Activated CD4-positive, alpha-beta T cell treated with anti-CD3 and anti-CD28 coated beads, Interleukin-2, Interleukin-4, amounts not matched to agents 100 ng/mL and 50 ng/mL, durations not matched to agents 16 hours and 8 hours (primary cell): ENCODE data around the gene F11.
A peak's percentile ranks its signal among the peaks of the same experiment; 100 is the strongest.
"Not testable (repeated sequence)": the region's sequence is repeated elsewhere in the genome, so short reads cannot be mapped to it uniquely, and the experiment has no call there.

ENCODE experiments used
- DNase-seq: peaks from one replicate; pipeline ENCODE4 v3.0.0-alpha.2; 2020; ENCODE audit warnings: low spot score

F11 gene

DNA sequence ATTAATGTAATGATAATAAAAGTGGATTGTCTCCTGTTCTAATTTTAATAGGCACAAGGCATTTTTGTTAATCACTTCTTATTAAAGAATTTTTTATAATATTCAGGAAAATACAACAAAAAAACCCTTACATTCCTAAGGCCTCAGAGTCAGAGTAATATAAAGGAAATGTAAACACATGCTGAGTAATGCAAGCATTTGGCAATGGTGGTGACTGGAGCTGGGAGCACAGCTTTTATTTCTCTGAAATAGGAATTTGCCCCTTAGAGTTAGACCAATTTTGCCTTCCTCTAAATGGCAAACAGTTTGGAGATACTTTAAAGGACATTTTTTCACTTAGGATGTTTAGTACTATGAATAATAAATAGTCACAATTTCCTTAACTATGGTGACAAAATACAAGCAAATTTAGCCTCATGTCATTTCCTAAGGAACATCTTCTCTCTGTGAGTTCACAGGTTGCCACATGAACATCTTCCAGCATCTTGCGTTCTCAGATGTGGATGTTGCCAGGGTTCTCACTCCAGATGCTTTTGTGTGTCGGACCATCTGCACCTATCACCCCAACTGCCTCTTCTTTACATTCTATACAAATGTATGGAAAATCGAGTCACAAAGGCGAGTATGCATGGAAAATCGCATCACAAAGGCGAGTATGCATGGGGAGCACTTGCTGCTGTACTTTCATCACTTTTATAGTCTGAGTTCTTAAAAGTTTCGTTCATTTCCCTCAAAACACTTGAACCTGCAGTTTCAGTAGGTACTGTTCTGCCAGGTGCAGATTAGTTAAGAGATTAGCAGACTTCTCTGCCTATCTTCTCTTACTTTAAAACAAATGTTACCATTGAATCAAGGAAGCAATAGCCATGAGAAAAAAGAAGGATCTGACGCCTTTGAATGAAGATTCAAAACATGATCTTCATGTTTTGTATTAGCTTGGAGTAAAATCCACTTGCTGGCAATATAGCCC lies 15.9 kb upstream of the F11 start:
- no peak for DNase-seq

DNA sequence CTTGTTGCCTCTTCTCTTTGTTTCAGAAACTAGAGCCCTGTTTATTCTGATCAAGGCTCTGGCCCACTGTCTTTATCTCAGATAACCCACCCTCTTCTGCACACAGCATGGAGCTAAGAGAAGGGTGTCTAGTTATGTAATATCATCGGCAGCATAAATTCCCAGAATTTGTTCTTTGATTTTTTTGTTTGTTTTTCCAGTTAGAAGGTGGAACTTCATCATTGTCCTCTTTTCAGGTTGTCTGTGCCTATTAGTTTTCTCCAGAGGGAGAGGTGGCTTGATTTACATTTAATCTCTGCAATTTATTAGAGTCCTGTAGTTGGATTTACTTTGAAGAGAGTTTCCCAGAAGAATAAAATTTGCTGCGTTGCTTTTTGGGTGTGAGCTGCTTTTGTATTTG lies 15.2 kb upstream of the F11 start:
- DNase-seq: no peak

GRCh38 chr4:186255122-186255521 lies 10.9 kb upstream of the F11 start:
- no peak for DNase-seq

- no peak for DNase-seq
Observed at GRCh38 chr4:186258216-186258811, 7.7 kb upstream of the F11 start.

DNA sequence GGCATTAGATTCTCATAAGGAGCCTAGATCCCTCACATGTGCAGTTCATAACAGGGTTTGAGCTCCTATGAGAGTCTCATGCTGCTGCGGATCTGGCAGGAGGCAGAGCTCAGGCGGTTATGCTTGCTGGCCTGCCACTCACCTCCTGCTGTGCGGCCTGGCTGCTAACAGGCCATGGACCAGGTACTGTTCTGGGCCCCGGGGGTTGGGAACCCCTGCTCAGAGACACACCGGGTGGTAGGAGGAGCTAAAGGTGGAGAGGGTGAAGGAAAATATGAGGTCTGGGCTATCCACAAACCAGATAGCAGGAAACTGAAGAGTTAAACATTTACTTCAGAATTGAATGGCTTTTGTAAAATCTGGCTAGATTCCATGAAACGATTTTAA lies 5.9 kb upstream of the F11 start:
- no peak for DNase-seq

DNA sequence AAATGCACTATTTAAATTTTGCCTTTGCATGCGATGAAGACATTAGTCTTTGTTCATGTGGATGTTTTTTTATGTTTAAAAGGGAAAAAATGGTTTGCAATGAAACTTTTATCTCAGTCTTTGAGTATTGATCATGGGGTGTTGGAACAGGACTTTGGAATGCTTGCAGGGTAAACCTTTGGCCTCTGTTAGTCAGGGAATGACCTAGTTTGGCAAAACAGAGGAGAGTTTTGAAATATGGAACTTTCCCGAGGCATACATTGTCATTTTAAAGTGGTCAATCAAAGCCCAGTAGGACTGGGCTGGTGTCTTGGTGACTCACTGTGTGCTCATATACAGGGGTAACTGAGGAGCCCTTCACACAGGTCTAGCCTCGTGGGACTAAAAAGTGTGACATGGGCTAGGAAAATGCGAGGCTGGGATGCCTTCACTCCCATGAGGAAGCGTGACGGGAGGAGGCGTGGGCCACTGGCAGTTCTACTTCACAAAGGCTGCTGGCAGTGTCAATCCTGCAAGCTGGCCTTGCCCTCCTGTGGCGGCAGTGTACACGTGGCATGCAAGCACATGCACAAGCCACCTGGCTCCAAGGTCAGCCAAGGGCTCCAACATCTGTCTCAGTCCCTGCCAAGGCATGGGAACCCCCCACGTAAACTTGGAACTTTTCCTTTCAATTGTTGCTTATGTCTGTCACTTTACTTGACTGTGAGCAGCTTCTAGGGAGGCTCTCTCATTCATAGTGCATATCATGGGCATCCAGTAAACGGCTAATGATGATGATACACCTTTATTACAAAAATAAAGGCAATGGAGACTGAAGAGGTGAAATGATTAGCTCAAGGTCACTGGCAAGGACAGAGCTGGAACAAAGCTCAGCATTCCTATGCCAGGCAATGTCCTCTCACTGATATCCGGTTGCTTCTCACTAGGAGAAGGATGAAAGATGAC lies 5.2 kb upstream of the F11 start:
- DNase-seq: no peak

- DNase-seq: no peak
Observed at GRCh38 chr4:186264660-186265059, 1.3 kb upstream of the F11 start.

DNA sequence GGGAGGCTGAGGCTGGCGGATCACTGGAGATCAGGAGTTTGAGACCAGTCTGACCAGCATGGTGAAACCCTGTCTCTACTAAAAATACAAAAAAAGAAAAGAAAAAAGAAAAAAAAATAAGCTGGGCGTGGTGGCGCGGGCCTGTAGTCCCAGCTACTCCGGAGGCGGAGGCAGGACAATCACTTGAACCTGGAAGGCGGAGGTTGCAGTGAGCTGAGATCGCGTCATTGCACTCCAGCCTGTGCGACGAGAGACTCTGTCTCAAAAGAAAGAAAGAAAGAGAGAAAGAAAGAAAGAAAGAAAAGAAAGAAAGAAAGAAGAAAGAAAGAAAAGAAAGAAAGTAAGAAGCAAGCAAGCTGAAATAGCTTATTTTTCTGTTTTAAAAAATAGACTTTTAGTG lies 739 bp upstream of the F11 start:
- DNase-seq: not testable (repeated sequence)

DNA sequence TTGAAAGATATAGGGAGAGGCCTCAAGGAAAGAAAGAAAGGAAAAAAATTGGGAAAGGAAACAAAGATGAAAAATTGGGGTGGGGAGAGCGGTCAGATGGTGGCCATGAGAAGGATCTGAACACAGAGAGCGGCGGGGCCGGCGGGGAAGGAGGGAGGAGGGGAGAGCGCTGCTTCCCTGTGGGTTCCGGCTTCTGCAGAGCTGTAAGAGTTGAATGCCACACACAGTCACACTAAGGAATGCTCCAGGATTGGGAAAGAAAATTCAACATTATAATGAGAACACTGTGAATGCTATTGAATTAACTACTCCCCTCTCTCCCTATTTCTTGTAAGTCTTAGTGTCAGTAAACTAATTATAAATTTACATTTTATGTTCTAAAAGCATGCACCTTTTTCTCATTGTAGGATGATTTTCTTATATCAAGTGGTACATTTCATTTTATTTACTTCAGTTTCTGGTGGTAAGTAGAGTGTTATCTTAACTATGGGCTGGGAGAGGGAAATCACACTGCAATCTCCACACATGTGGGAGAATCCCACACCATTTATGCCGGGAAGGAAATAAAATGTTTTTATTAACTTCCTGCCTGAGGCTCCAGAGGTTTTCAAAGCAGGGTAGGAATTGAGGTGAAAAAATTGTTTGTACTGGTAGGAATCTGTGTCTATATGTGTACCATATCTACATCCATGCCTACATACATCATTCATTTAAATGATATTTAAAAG lies 904 bp downstream of the F11 start:
- DNase-seq: no peak

DNA sequence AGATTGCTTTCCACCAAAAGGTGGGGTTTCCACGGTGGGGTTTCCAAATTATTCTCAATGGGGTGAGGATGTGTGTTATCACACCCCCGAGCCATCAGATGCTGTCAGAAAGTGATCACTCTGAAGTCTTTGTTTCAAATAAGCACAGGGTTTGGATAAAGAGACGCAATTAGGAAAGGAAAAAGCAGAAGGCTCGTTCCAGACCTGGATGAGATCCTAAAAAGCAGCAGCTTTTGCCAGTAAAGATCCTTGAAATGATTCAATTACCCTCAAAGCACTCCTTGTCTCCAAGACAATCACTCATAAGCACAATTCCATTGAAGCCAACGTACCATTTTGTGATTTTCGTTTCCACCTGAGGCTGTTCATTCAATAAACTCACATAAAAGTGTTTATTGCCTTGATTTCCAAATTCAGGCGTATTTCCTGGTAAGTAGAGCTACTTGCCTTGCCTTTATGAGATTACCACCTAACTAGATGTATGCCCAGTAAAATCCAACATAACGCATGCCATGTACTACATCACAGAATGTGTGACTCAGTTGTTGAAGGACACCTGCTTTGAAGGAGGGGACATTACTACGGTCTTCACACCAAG lies 5.2 kb downstream of the F11 start:
- DNase-seq: no peak

GRCh38 chr4:186272699-186273391 lies 6.9 kb downstream of the F11 start:
- no peak for DNase-seq

DNA sequence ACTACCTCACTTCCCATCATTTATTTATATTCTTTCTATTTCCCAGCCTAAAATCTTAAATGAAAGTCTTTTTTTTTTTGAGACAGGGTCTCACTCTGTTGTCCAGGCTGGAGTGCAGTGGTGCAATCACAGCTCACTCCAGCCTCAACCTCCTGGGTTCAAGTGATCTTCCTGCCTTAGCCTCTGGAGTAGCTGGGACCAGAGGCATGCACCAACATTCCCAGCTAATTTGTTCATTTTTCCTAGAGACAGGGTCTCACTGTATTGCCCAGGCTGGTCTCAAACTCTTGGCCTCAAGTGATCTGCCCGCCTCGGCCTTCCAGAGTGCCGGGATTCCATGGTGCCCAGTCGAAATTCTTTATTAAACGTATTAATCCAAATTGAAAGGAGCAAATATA lies 7.4 kb downstream of the F11 start:
- not testable (repeated sequence) for DNase-seq

DNA sequence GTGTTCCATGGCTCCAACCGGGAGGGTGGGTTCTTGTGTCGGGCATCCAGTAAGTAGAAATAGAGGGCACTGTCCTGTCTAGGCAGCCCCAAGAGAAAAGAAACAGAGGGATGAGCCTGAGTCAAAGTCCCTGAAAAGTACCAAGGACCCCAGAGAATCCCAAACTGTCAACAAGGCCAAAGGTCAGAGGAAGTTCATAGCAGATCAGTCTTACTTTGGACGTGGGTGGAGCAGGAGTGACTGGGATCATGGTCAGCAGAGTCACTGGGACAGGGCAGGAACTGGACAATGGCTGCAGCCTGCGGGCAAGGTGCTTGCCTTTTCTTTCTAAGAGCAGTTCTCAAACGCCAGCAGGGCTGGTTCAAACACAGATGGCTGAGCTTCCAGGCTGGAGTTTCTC lies 17.3 kb downstream of the F11 start:
- DNase-seq: no peak

DNA sequence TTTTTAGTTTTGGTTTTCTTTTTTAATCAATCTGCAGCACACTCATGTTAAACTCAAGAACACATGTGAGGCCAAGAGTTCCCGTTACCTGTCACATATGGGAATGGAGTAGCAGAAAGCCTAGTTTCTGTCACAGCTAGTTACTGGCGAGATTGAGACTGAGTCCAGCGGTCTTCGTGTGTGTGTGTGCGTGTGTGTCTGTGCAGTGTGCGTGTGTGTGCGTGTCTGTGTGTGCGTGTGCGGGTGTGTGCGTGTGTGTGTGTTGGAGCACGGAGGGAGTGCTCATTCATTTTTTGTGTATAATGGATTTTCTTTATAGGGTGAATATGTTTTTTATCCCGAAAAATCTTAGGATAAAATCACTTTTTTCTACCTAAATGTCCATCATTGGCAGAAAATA lies 19.2 kb downstream of the F11 start:
- DNase-seq: no peak

GRCh38 chr4:186286581-186286980 lies 20.6 kb downstream of the F11 start:
- DNase-seq: no peak

- no peak for DNase-seq
Observed at GRCh38 chr4:186291256-186291890, 25.4 kb downstream of the F11 start.

DNA sequence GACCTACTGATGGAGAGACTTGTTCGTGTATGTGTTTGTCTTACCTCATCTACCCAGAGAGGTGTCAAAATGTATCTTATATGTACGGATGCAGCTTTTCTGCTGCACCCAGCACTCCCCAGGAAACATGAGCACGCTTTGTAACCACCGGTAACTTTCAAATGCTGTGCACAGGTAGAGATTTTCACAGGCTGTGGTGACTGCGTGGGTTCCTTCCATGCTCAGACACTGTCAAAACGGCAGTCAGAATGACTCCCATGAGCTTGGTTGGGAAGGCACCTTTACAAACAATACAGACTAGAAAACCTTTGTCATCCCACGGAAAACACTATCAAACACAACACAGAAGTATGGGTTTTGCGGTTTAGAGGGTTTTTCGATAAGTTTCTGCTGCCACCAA lies 28.2 kb downstream of the F11 start:
- peak; percentile 2 for DNase-seq

DNA sequence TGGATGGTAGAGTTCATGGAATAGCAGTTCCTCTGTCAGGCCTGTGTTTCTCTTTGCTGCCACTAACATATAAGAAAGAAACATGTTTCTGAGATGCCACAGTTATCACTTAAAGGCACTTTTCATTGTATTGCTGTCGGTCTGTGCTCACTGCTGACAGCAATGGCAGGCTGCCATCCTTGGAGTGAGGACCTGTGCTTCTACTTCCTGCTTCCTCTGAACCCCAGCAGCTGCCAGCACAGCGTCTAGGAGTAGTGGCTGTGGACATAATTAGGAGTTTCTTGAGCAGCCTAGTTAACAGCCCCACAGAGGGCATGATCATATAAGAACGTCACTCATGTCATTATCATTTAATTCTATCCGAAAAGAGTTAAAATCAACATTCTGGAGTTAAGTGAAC lies 30.5 kb downstream of the F11 start:
- DNase-seq: no peak

GRCh38 chr4:186297013-186297645 lies 31.1 kb downstream of the F11 start:
- DNase-seq: peak; percentile 38
